Omental fat pad (tissue), 4 donors: Measurements from ENCODE around the gene GPR157. TPM values are rescaled to one million over a fixed set of nuclear protein-coding genes. Genes with fewer than 3 reads are reported as not detected.

Experiments
- ATAC-seq: fragments of 150-250 bp; one replicate; pipeline ENCODE4 v1.9.1; 2016; ENCODE audit warnings: mild to moderate bottlenecking, moderate library complexity; ENCODE audit not compliant: low FRiP score
- DNase-seq: peaks from one replicate; pipeline ENCODE4 v3.0.0-alpha.2; 2019; ENCODE audit warnings: low spot score
- total RNA-seq, 4 donors: library from RNA; depleted of rRNA; stranded (reverse); fragments of >200 nt; gene quantifications; one replicate each; pipeline ENCODE4 v1.1.0, GENCODE V29; 2016
- TF ChIP-seq, protein P1 (sequence below), 3 donors: fragments of 450-650 bp; IDR thresholded peaks; one replicate each; pipeline ENCODE4 v1.5.1; 2016 to 2017; ENCODE audit warnings: antibody characterized with exemption in 3 of 3, mild to moderate bottlenecking in 3 of 3, moderate library complexity in 2 of 3

GPR157 gene
- total RNA-seq, 4 donors from 2014 or later, result 1.6 to 8.8 (median 6.9) TPM

DNA sequence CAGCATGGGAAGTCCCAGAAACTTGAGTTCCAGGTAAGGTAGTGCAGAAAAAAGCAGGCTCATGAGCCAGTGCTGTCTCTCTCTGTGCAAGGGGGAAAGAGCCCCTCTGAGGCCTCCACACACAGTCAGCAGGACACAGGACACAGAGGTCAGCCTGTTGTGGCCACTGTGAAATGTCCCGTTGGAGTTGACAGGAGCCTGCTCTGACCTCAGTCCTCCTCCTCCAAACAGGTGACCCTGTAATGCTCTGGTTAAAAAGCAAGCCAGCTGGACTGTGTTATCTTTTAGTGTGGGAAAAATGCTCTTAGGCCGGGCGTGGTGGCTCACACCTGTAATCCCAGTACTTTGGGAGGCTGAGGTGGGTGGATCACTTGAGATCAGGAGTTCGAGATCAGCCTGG lies 24.2 kb upstream of the GPR157 start:
- ATAC-seq, result no peak
- no peak for DNase-seq

DNA sequence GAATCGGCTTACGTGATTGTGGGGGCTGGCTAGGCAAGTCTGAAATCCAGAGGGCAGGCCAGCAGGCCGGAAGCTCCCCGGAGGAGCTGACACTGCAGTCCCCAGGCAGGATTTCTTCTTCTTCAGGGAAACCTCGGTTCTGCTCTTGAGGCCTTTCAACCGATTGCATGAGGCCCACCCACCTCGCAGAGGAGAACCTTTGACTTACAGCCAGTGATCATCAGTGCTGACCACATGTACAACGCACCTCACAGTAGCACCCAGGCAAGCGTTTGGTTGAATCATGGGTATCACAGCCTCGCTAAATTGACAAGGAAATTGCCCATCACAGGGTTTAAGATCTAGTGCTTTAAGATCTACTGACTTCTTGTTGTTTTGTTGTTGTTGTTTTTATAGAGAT lies 23.6 kb upstream of the GPR157 start:
- ATAC-seq, result no peak

More for the DNA sequence above, 24.2 kb upstream of the GPR157 start:
- TF ChIP-seq, protein P1, sequence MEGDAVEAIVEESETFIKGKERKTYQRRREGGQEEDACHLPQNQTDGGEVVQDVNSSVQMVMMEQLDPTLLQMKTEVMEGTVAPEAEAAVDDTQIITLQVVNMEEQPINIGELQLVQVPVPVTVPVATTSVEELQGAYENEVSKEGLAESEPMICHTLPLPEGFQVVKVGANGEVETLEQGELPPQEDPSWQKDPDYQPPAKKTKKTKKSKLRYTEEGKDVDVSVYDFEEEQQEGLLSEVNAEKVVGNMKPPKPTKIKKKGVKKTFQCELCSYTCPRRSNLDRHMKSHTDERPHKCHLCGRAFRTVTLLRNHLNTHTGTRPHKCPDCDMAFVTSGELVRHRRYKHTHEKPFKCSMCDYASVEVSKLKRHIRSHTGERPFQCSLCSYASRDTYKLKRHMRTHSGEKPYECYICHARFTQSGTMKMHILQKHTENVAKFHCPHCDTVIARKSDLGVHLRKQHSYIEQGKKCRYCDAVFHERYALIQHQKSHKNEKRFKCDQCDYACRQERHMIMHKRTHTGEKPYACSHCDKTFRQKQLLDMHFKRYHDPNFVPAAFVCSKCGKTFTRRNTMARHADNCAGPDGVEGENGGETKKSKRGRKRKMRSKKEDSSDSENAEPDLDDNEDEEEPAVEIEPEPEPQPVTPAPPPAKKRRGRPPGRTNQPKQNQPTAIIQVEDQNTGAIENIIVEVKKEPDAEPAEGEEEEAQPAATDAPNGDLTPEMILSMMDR (IDR thresholded peaks at IDR 0.05), result no peak

DNA sequence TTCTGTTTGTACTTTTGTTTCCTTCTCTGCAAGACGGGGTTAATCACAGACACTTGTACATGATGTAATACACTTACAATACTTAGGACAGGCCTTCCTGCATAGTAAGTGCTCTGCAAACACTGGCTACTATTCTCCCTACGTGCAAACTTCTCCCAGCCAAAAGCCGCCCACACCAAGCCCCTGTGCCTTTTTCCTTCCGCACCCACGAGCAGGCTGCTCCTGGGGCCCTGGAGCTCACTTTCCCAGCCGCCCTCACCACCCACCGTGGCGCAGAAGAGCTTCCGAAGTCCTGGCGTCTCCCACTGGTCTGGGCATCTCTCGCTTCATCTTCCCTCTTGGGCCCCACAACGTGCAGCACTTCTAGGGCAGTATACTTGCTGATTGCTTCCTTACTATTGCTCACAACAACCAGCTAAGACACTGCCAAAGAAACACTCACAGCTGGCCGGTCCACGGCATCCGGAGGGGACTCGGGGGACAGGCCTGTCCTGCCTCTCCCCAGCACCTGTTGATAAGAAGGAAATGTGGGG lies 22.5 kb upstream of the GPR157 start:
- DNase-seq (no peak), ATAC-seq (no peak)
- TF ChIP-seq, protein P1 (IDR thresholded peaks at IDR 0.05), result no peak

More for the DNA sequence above, 23.6 kb upstream of the GPR157 start:
- TF ChIP-seq, protein P1 (IDR thresholded peaks at IDR 0.05), result no peak
- DNase-seq, result no peak

DNA sequence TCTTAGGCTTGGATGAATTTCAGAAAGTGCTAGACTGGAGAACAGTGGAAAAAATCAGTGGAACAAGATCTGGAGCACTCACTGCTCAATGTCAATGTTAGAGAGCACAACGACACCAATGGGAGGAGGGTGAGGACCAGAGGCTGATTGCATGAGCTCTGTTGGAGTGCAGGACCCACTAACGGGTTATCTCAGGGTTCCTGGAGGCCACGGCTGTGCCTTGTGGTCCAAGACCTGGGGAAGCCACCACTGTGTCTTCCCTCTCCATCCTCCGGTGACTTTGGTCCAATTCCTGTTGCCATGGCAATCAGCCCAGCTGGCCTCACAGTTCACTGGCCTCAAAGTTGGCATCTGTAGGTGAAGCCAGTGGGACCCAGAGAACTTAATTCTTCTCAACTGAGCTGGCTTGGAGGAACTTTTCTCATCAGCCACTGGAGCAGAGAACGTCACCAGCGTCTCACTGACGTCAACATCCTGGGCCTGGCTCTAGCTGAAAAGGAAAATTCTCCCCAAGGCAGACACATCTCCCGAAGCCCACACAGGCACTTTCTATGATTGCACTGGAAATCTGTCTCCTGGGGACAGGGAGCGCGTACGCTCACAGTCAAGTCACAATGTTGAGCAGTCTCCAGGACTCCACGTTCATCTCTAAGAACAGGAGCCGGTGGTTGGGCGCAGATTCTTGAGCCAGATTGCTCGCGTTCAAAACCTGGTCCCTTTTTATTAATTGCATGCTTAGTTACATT lies 21.9 kb upstream of the GPR157 start:
- no peak for DNase-seq
- TF ChIP-seq, protein P1 (IDR thresholded peaks at IDR 0.05), result no peak
- ATAC-seq, result no peak

DNA sequence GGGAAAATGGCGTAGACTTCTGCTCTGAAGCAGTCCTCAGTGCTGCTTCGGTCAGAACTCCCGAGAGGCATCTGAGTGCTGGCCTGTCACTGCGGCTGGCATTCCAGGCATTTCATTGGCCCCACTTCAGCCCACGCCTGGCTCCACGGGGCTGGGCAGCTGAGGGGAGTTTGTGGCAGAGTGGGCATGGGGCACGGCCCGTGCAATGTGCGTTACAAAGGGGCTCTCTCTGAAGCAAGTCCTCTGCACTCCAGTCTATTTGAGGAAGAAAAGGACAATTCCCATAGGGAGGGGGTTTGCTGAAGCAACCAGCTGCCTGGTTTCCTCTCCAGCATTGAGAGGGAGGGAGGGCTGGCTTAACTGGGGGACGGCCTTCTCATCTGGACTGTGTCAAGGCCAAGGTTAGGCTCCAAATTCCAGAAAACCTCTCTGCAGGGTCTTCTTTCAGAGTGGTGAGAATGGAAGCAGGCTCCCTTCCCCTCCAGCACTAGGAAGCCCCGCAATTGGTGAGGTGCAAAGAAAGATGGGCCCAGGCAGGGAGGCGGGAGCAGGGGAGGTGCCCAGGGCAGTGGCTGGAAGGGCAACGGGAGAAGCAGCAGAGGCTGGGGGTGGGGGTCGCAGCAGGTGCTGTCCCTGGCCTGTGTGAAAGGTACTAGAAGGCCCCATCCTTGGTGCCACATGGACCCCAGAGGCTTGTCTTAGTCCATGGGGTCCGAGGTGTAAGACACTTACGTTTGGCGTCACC lies 21.1 kb upstream of the GPR157 start:
- TF ChIP-seq, protein P1 (IDR thresholded peaks at IDR 0.05), result no peak
- ATAC-seq (no peak), DNase-seq (no peak)

DNA sequence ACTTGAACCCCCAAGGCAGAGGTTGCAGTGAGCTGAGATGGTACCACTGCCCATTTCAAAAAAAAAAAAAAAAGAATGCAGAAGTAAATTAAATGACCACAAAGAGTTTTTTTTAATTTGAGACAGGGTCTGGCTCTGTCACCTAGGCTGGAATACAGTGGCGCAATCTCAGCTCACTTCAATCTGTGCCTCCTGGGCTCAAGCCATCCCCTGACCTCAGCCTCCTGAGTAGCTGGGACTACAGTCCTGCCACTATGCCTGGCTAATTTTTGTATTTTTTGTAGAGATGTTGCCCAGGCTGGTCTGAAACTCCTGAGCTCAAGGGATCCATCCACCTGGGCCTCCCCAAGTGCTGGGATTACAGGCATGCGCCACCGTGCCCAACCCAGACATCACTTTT lies 20.2 kb upstream of the GPR157 start:
- no peak for ATAC-seq
- TF ChIP-seq, protein P1 (IDR thresholded peaks at IDR 0.05), result no peak
- DNase-seq, result no peak
